ENCODE data around the gene IGFBP5. TPM values are rescaled to one million over a fixed set of nuclear protein-coding genes. Genes with fewer than 3 reads are reported as not detected.

IGFBP5 gene
- total and polyA plus RNA-seq, 4 donors = 2.3 to 43.4 (median 14.4) TPM

DNA sequence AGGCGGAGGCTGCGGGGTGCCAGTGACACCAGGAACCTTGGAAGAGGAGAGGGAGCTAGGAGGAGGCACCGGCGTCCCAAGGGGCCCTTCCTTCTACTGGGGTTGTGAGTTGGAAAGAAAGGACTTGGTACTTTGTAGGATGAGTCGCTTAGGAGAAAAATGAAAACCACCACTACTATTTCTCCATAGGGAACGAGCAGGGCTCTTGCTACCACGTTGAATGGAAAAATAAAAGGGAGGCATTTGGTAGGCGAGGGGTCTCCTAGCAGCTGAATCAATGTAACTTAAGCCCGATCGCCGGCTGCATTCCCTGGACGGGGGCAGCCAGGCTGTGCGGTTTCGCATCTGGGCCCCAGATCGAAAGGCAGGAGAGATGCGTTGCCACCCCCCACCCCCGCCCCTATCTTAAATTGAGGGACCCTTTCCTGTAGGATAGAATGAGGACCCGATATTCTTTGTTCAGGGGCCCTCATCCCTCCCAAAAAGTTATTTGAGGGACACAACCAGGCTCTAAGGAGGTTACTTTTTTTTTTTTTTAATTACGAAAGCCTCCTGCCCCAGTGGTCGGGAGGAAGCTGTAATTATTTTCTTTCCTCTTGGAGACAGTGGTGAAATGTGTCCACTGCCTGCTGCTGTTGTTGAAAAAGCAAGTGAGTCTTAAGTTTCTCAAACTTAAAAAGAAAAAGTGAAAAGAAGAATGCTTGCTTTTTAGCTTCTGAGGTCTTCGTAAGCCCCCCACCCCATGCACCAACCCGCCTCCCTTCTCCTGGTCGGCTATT, 60.8 kb downstream of the IGFBP5 start (continued):
- TF ChIP-seq, protein P1, sequence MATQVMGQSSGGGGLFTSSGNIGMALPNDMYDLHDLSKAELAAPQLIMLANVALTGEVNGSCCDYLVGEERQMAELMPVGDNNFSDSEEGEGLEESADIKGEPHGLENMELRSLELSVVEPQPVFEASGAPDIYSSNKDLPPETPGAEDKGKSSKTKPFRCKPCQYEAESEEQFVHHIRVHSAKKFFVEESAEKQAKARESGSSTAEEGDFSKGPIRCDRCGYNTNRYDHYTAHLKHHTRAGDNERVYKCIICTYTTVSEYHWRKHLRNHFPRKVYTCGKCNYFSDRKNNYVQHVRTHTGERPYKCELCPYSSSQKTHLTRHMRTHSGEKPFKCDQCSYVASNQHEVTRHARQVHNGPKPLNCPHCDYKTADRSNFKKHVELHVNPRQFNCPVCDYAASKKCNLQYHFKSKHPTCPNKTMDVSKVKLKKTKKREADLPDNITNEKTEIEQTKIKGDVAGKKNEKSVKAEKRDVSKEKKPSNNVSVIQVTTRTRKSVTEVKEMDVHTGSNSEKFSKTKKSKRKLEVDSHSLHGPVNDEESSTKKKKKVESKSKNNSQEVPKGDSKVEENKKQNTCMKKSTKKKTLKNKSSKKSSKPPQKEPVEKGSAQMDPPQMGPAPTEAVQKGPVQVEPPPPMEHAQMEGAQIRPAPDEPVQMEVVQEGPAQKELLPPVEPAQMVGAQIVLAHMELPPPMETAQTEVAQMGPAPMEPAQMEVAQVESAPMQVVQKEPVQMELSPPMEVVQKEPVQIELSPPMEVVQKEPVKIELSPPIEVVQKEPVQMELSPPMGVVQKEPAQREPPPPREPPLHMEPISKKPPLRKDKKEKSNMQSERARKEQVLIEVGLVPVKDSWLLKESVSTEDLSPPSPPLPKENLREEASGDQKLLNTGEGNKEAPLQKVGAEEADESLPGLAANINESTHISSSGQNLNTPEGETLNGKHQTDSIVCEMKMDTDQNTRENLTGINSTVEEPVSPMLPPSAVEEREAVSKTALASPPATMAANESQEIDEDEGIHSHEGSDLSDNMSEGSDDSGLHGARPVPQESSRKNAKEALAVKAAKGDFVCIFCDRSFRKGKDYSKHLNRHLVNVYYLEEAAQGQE (IDR thresholded peaks at IDR 0.05) = no peak
- no peak for TF ChIP-seq HNF4A (conservative IDR thresholded peaks at IDR 0.05)
- TF ChIP-seq FOXA2 (IDR thresholded peaks at IDR 0.05) = no peak
- no peak for TF ChIP-seq RXRA (IDR thresholded peaks at IDR 0.05)
- no peak for TF ChIP-seq FOXA1 (IDR thresholded peaks at IDR 0.05)
- TF ChIP-seq NR2F2 (IDR thresholded peaks at IDR 0.05) = no peak
- TF ChIP-seq RAD21 (IDR thresholded peaks at IDR 0.05) = no peak
- no peak for TF ChIP-seq GABPA (IDR thresholded peaks at IDR 0.05 in 1 of 2, conservative IDR thresholded peaks at IDR 0.05 in 1 of 2)

DNA sequence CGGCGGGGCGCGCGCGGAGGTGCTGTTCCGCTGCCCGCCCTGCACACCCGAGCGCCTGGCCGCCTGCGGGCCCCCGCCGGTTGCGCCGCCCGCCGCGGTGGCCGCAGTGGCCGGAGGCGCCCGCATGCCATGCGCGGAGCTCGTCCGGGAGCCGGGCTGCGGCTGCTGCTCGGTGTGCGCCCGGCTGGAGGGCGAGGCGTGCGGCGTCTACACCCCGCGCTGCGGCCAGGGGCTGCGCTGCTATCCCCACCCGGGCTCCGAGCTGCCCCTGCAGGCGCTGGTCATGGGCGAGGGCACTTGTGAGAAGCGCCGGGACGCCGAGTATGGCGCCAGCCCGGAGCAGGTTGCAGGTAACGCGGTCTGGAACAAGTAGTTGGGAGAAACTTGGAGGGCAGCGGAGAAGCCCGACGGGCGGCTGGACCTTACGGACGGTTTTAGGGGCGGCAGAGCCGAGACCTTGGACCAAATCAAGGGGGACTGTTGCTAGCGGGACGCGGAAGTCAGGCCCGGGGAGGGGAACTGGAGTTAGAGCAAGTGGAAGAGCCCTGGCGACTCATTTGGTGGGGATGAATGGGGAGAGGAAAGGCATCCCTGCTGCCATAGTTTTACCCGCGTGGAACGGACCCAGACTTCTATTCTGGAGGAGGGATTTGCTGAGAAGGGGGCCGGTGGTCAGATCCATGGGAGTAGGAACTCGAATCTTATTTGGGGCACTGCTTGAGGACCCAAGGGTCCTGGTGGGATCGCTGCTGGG, 61.6 kb downstream of the IGFBP5 start:
- Histone ChIP-seq H3K36me3 (ENCODE audit: control insufficient read depth in 4 of 4, insufficient read depth in 3 of 4, low read depth in 1 of 4, low read length in 3 of 4) (peaks cover 0 to 2% (median 0%) of the 10 kb centered on the region in 4 donors), H3K4me3 (ENCODE audit: low read depth in 1 of 3, low read length in 3 of 3) (peak overlapping the region; percentile 81 to 92 (median 90)), H3K27me3 (ENCODE audit: control insufficient read depth in 4 of 4, insufficient read depth in 4 of 4, low read length in 3 of 4) (no peaks in the 10 kb centered on the region), H3K27ac (ENCODE audit: low read depth in 1 of 2, low read length in 2 of 2) (peak overlapping the region; percentile 21 to 80), H3K9ac (ENCODE audit: low read depth in 1 of 2, low read length in 2 of 2) (peak overlapping the region; percentile 81 to 99), H3K9me3 (ENCODE audit: control insufficient read depth in 4 of 4, low read length in 3 of 4) (no peaks in the 10 kb centered on the region), H3K4me1 (ENCODE audit: control insufficient read depth in 4 of 4, insufficient read depth in 4 of 4, low read length in 3 of 4) (peaks cover 5 to 34% (median 16%) of the 10 kb centered on the region in 4 donors)
- WGBS = under 1% methylated on average over 71 of the region's 71 CpGs
- no peak for DNase-seq (ENCODE audit: low spot score)
- TF ChIP-seq GABPA (IDR thresholded peaks at IDR 0.05 in 1 of 2, conservative IDR thresholded peaks at IDR 0.05 in 1 of 2) (no peak), HNF4G (IDR thresholded peaks at IDR 0.05) (no peak), NR2F2 (IDR thresholded peaks at IDR 0.05) (no peak)
- TF ChIP-seq, protein P2, sequence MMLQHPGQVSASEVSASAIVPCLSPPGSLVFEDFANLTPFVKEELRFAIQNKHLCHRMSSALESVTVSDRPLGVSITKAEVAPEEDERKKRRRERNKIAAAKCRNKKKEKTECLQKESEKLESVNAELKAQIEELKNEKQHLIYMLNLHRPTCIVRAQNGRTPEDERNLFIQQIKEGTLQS (IDR thresholded peaks at IDR 0.05) = no peak
- TF ChIP-seq, protein P1 (IDR thresholded peaks at IDR 0.05) = no peak
